Activated CD4-positive, alpha-beta T cell treated with anti-CD3 and anti-CD28 coated beads for 36 hours (primary cell): ENCODE data around the gene GPR87. TPM values are rescaled to one million over a fixed set of nuclear protein-coding genes. Genes with fewer than 3 reads are reported as not detected.

Source experiments
- ATAC-seq: fragments of 200-7000 bp; cut with Tn5 transposase; one replicate; pipeline ENCODE4 v1.10.0; 2021; ENCODE audit warnings: mild to moderate bottlenecking, moderate library complexity
- CTCF ChIA-PET: fragments of 350-600 bp; sonication (Branson Sonifier 250); formaldehyde crosslinking; loops from one replicate; lab custom pipeline; 2021; ENCODE audit warnings: antibody characterized with exemption; lab: Charles Lee
- POLR2A ChIA-PET: fragments of 350-600 bp; sonication (Branson Sonifier 250); formaldehyde crosslinking; loops from one replicate; lab custom pipeline; 2021; ENCODE audit warnings: antibody characterized with exemption, inconsistent platforms; lab: Charles Lee
- DNase-seq: peaks from one replicate; pipeline ENCODE4 v3.0.0-alpha.2; 2020
- H3K27ac Mint-ChIP-seq: one replicate; pipeline ENCODE4 v1.8.0; 2021; ENCODE audit warnings: mixed read lengths
- H3K27me3 Mint-ChIP-seq: one replicate; pipeline ENCODE4 v1.8.0; 2021; ENCODE audit warnings: mixed read lengths
- H3K36me3 Mint-ChIP-seq: one replicate; pipeline ENCODE4 v1.8.0; 2021; ENCODE audit warnings: low read depth, mixed read lengths
- H3K4me1 Mint-ChIP-seq: one replicate; pipeline ENCODE4 v1.8.0; 2021; ENCODE audit warnings: mixed read lengths
- H3K4me3 Mint-ChIP-seq: one replicate; pipeline ENCODE4 v1.8.0; 2021; ENCODE audit warnings: mild to moderate bottlenecking, moderate library complexity, mixed read lengths
- H3K9me3 Mint-ChIP-seq: one replicate; pipeline ENCODE4 v1.8.0; 2021; ENCODE audit warnings: low read depth, mixed read lengths
- intact Hi-C, 2 experiments: fragments of 100-400 bp; cut with DNase I in 1 of 2; cut with micrococcal nuclease in 1 of 2; formaldehyde crosslinking; loops; one replicate each; pipeline versions ENCODE4 v1.14.2 to v1.15.1; 2022 to 2024; cut with DNase I, micrococcal nuclease
- total RNA-seq, 2 experiments: library from RNA; stranded (reverse); gene quantifications; one replicate each; pipeline ENCODE4 v1.2.3, GENCODE V29; 2021

The GPR87 gene
- total RNA-seq, 2 experiments from 2014 or later: 2.3 to 2.5 TPM

DNA sequence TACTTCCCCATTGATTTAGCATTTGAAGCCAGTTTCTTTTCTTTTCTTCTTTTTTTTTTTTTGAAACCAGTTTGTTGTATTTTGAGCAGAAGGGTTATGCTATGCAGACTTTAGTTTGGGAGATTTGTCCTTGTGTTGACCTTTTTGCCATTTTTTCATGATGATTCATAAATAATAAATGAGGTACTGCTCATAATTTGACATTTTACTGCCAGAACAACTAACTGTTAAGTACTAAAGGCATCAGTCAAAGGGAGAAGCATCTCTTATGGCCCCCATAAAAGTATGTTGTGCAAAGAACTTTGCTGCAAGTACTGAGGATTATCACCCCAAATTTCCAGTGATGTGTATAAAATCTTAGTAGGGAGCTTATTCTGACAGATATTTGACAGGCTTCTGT, 1.7 kb upstream of the GPR87 start:
- ChIA-PET CTCF (no interaction called here), POLR2A (no interaction called here)
- H3K27me3 Mint-ChIP-seq: peaks cover 2% of the 10 kb centered on the region
- intact Hi-C loops: loop anchor here in 1 of 2 experiments (5.0 kb wide), 3 partner anchors 809 to 939 kb away; partner anchors contain the start of gene TSC22D2
- H3K4me1 Mint-ChIP-seq: peaks cover 59% of the 10 kb centered on the region
- H3K36me3 Mint-ChIP-seq: no peaks in the 10 kb centered on the region
- no peaks in the 10 kb centered on the region for H3K9me3 Mint-ChIP-seq
- ATAC-seq: no peak
- DNase-seq: no peak
- H3K4me3 Mint-ChIP-seq: no peak overlapping the region
- H3K27ac Mint-ChIP-seq: peak overlapping the region; percentile 64

DNA sequence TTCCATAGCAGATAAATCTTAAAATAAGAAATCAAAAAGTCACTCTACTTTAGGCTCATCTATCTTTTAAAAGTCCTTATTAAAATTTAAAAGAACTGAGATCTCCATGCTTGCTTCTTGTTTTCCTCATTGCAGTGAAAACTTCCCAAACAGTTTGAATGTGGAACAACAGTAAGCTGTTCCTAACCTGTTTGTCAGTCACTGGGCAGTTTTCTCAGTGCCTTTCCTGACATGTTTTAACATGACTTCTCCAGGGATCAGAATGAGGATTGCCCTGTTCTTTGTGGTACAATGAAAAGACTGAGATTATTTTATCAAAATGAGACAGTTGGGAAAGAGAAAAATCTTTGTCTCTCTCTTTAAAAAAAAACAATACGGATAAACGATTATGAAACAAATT, 774 bp downstream of the GPR87 start:
- ATAC-seq: no peak
- peak overlapping the region; percentile 50 for H3K4me3 Mint-ChIP-seq
- peaks cover 44% of the 10 kb centered on the region for H3K4me1 Mint-ChIP-seq
- H3K9me3 Mint-ChIP-seq: no peaks in the 10 kb centered on the region
- H3K27ac Mint-ChIP-seq: peak overlapping the region; percentile 90
- ChIA-PET POLR2A (interaction anchor here (0.7 to 1.9 kb wide), 4 partner anchors 8 to 115 kb away, joined by 3 to 16 read pairs (median 6); no protein-coding TSS in a partner anchor), CTCF (interaction anchor here (0.6 to 1.9 kb wide), 10 partner anchors 9 to 212 kb away, joined by 3 to 15 read pairs (median 3); no protein-coding TSS in a partner anchor)
- intact Hi-C loops: loop anchor here (1.0 to 5.0 kb wide), 9 partner anchors 11 to 941 kb away; partner anchors contain the start of genes GPR171 (in 1 of the 2) and TSC22D2 (in 1 of the 2)
- H3K27me3 Mint-ChIP-seq: peaks cover 2% of the 10 kb centered on the region
- no peaks in the 10 kb centered on the region for H3K36me3 Mint-ChIP-seq
- DNase-seq: no peak

- H3K4me3 Mint-ChIP-seq: peak overlapping the region; percentile 50
- ChIA-PET CTCF (interaction anchor here (1.2 to 1.9 kb wide), 4 partner anchors 8 to 527 kb away, joined by 3 to 15 read pairs (median 6); no protein-coding TSS in a partner anchor), POLR2A (interaction anchor here (1.9 kb wide), 1 partner anchor 10 kb away, joined by 16 read pairs; no protein-coding TSS in a partner anchor)
- ATAC-seq (no peak), DNase-seq (no peak)
- peaks cover 37% of the 10 kb centered on the region for H3K4me1 Mint-ChIP-seq
- peaks cover 2% of the 10 kb centered on the region for H3K27me3 Mint-ChIP-seq
- H3K9me3 Mint-ChIP-seq: no peaks in the 10 kb centered on the region
- intact Hi-C loops: loop anchor here in 1 of 2 experiments (5.0 kb wide), 3 partner anchors 812 to 942 kb away; partner anchors contain the start of gene TSC22D2
- peak overlapping the region; percentile 90 for H3K27ac Mint-ChIP-seq
- no peaks in the 10 kb centered on the region for H3K36me3 Mint-ChIP-seq
Observed at GRCh38 chr3:151315136-151315535, 1.5 kb downstream of the GPR87 start.

- H3K4me1 Mint-ChIP-seq: peaks cover 32% of the 10 kb centered on the region
- ATAC-seq: no peak
- H3K9me3 Mint-ChIP-seq: no peaks in the 10 kb centered on the region
- peak overlapping the region; percentile 50 for H3K4me3 Mint-ChIP-seq
- DNase-seq: no peak
- CTCF ChIA-PET: interaction anchor here (1.2 to 1.4 kb wide), 2 partner anchors 86 to 527 kb away, joined by 3 read pairs; no protein-coding TSS in a partner anchor
- POLR2A ChIA-PET: no interaction called here
- H3K27ac Mint-ChIP-seq: no peak overlapping the region
- H3K36me3 Mint-ChIP-seq: no peaks in the 10 kb centered on the region
- intact Hi-C loops: no loop called here
- peaks cover 2% of the 10 kb centered on the region for H3K27me3 Mint-ChIP-seq
Observed at GRCh38 chr3:151314593-151314992, 2.0 kb downstream of the GPR87 start.

DNA sequence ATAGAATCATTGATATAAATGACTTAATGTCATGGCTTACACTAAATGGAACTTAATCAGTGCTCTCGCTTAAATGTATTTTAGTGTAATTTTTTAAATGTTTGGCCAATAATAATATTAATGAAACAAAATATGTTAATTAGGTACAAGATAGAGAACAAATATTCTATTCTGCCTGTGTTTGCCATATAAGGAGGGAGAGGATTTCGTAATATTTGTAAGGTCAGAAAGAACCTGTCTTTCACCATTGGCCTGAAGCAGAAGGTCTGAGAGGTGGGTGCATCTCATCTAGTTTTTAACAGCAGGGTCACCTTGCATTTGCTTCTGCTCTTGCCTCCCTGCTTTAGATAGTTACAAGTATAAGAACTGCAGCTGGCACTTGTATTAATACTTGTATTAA, 2.5 kb downstream of the GPR87 start:
- intact Hi-C loops: no loop called here
- POLR2A ChIA-PET: no interaction called here

DNA sequence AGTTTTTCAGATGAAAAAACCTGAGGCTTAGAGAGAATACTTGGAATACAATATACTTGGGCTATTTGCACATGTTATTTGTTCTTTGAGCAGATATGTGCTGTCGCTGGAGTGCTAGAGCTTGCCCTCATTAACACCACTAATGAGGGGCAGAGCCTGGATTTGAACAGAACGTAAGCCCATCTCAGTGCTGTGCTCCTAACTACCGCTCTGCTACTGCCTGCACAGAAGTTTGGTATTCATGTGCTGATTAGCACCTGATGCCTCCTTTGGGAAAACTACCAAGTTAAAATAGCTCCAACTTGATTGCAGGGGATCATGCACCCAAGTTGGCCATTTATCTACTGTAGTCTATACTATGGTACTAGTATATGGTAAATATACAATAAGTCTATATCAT, 3.6 kb downstream of the GPR87 start:
- Mint-ChIP-seq H3K27me3 (peaks cover 2% of the 10 kb centered on the region), H3K36me3 (no peaks in the 10 kb centered on the region), H3K27ac (no peak overlapping the region), H3K9me3 (no peaks in the 10 kb centered on the region), H3K4me3 (no peak overlapping the region), H3K4me1 (peaks cover 33% of the 10 kb centered on the region)
- ChIA-PET CTCF (interaction anchor here (0.8 to 1.4 kb wide), 4 partner anchors 13 to 145 kb away, joined by 3 to 6 read pairs (median 4); no protein-coding TSS in a partner anchor), POLR2A (no interaction called here)
- intact Hi-C loops: no loop called here
- DNase-seq (no peak), ATAC-seq (no peak)

More for the DNA sequence above, 2.5 kb downstream of the GPR87 start:
- Mint-ChIP-seq H3K4me1 (peaks cover 33% of the 10 kb centered on the region), H3K9me3 (no peaks in the 10 kb centered on the region), H3K4me3 (no peak overlapping the region), H3K36me3 (no peaks in the 10 kb centered on the region), H3K27me3 (peaks cover 2% of the 10 kb centered on the region), H3K27ac (no peak overlapping the region)
- no peak for DNase-seq
- ATAC-seq: no peak
- CTCF ChIA-PET: interaction anchor here (1.2 to 1.4 kb wide), 2 partner anchors 86 to 526 kb away, joined by 3 read pairs; no protein-coding TSS in a partner anchor

GRCh38 chr3:151309566-151309965, 7.1 kb downstream of the GPR87 start:
- no peaks in the 10 kb centered on the region for H3K9me3 Mint-ChIP-seq
- H3K27me3 Mint-ChIP-seq: no peaks in the 10 kb centered on the region
- CTCF ChIA-PET: interaction anchor here (0.6 to 1.3 kb wide), 3 partner anchors 14 to 111 kb away, joined by 3 to 4 read pairs (median 3); no protein-coding TSS in a partner anchor
- H3K36me3 Mint-ChIP-seq: no peaks in the 10 kb centered on the region
- intact Hi-C loops: loop anchor here (5.0 to 10.0 kb wide), 4 partner anchors 332 to 1825 kb away; no protein-coding TSS in a partner anchor
- H3K4me3 Mint-ChIP-seq: no peak overlapping the region
- POLR2A ChIA-PET: no interaction called here
- no peak for DNase-seq
- peaks cover 48% of the 10 kb centered on the region for H3K4me1 Mint-ChIP-seq
- H3K27ac Mint-ChIP-seq: peak overlapping the region; percentile 27
- ATAC-seq: no peak

DNA sequence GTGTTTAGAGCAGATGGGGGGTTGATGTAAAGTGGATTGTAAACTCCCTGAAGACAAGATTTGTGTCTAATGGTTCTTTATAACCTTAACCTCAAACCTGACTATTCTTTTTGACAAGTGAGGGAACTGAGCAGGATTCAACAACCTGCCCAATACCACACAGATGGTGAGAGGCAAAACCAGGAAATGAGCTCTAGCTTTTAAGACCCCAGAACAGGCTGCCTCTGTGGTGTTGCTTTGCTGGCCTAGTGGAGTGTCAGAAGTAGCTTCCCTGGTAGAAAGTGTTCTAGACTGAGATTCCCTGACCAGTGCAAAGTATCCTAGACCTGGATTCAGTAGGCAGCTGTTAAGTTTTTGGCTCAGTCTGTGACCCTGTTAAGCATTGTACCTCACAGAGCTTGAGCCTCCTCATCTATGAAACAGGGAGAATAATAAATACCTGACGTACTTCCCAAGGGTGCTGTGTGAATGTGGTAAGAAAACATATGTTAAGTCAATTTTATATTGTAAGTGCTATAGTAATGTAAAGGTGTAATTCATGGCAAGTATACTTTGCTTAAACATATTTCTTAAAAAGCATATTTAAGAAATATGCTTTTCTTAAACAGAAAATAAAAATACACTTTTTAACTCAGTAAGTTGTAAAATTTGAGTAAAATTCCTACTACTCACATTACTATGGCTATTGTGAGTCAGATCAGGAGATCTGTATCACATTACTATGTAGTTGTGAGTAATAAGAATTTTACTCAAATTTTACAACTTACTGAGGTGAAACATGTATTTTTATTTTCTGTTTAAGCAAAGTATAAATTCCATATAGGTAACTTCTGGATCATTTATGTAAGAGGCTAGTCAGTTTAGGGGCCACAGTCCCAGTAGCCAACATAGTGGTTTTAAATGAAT, 8.8 kb downstream of the GPR87 start:
- peak; percentile 44 for ATAC-seq
- peak overlapping the region; percentile 63 for H3K27ac Mint-ChIP-seq
- POLR2A ChIA-PET: interaction anchor here (0.5 to 1.3 kb wide), 2 partner anchors 9 to 98 kb away, joined by 4 to 7 read pairs; partner anchors contain the start of gene GPR87

GRCh38 chr3:151307131-151307530, 9.5 kb downstream of the GPR87 start:
- CTCF ChIA-PET: interaction anchor here (0.6 to 1.7 kb wide), 9 partner anchors 9 to 1095 kb away, joined by 3 to 8 read pairs (median 3); partner anchors contain the start of genes GPR87 and P2RY14
- Mint-ChIP-seq H3K4me1 (peaks cover 65% of the 10 kb centered on the region), H3K36me3 (no peaks in the 10 kb centered on the region), H3K27ac (peak overlapping the region; percentile 69), H3K27me3 (peaks cover 8% of the 10 kb centered on the region), H3K4me3 (no peak overlapping the region), H3K9me3 (no peaks in the 10 kb centered on the region)
- POLR2A ChIA-PET: interaction anchor here (1.3 kb wide), 1 partner anchor 9 kb away, joined by 7 read pairs; the partner anchor contains the start of gene GPR87
- ATAC-seq (no peak), DNase-seq (no peak)
- intact Hi-C loops: loop anchor here (5.0 to 10.0 kb wide), 4 partner anchors 330 to 1828 kb away; no protein-coding TSS in a partner anchor

More for the DNA sequence above, 8.8 kb downstream of the GPR87 start:
- peaks cover 60% of the 10 kb centered on the region for H3K4me1 Mint-ChIP-seq
- no peaks in the 10 kb centered on the region for H3K36me3 Mint-ChIP-seq
- no peaks in the 10 kb centered on the region for H3K9me3 Mint-ChIP-seq
- intact Hi-C loops: loop anchor here (5.0 to 10.0 kb wide), 4 partner anchors 331 to 1827 kb away; no protein-coding TSS in a partner anchor
- DNase-seq: no peak
- H3K4me3 Mint-ChIP-seq: no peak overlapping the region
- peaks cover 4% of the 10 kb centered on the region for H3K27me3 Mint-ChIP-seq
- CTCF ChIA-PET: interaction anchor here (0.5 to 1.7 kb wide), 8 partner anchors 8 to 1094 kb away, joined by 3 to 8 read pairs (median 4); partner anchors contain the start of genes GPR87 and P2RY14

DNA sequence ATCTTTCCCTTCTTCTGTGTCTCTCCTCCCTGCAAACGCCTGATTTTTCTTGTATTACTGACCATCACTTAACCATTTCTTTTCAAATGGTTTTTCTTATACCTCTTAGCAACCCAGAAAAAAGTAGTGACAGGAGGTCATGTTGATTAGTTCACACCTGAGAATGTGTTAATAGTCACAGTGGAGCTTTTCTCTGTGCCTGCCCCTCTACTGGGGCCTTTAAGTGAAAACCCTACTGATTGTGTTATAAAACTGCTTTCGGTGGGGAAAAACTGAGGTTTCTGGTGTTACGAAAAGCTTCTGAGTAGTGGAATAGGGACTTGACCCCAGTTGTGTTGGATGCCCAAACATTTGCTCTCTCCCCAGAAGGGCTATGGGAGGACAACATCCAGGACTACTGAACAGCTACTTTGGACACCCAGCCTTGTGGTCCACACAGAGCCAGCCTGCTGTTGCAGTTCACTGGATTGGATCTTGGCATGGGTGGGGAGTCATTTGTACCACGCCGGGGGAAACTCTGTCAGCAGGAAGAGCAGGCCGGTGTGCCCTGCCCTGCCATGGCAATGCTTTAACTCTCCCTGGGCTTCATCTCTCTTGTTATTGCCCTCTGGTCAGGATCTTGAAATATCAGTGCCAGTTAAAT, 10.3 kb downstream of the GPR87 start:
- Mint-ChIP-seq H3K27ac (peak overlapping the region; percentile 69), H3K9me3 (no peaks in the 10 kb centered on the region), H3K4me1 (peaks cover 72% of the 10 kb centered on the region), H3K4me3 (peak overlapping the region; percentile 40), H3K36me3 (no peaks in the 10 kb centered on the region), H3K27me3 (peaks cover 10% of the 10 kb centered on the region)
- DNase-seq: no peak
- no peak for ATAC-seq
- CTCF ChIA-PET: interaction anchor here (0.8 to 2.9 kb wide), 11 partner anchors 10 to 150 kb away, joined by 3 to 9 read pairs (median 3); partner anchors contain the start of gene GPR87
- intact Hi-C loops: loop anchor here (5.0 to 10.0 kb wide), 4 partner anchors 329 to 1829 kb away; no protein-coding TSS in a partner anchor
- POLR2A ChIA-PET: interaction anchor here (0.8 to 2.3 kb wide), 2 partner anchors 10 to 101 kb away, joined by 3 to 16 read pairs; partner anchors contain the start of gene GPR87
